Loucy (cell line): ENCODE measurements around the gene RUNX1.

Experiments
- H2AFZ ChIP-seq: fragments of 200-600 bp; sonication (generic); 2 replicates; pipeline ENCODE4 v1.6.0; 2016; ENCODE audit warnings: antibody characterized with exemption, mild to moderate bottlenecking, low read length, moderate library complexity
- H3F3A ChIP-seq: fragments of 200-600 bp; 2 replicates; pipeline ENCODE4 v1.6.0; 2016; ENCODE audit warnings: antibody characterized with exemption, low read depth, mild to moderate bottlenecking
- H3K27me3 ChIP-seq: fragments of 200-600 bp; sonication (generic); 2 replicates; pipeline ENCODE4 v1.6.1; 2014; ENCODE audit warnings: low read length, mild to moderate bottlenecking; ENCODE audit not compliant: insufficient read depth, poor library complexity, severe bottlenecking
- H3K36me3 ChIP-seq: fragments of 200-600 bp; sonication (generic); 2 replicates; pipeline ENCODE4 v1.6.1; 2016; ENCODE audit warnings: low read length; ENCODE audit not compliant: insufficient read depth
- H3K4me1 ChIP-seq: fragments of 200-600 bp; sonication (generic); 2 replicates; pipeline ENCODE4 v1.5.1; 2014; ENCODE audit warnings: low read length, mild to moderate bottlenecking; ENCODE audit not compliant: insufficient read depth, poor library complexity, severe bottlenecking
- H3K4me2 ChIP-seq: fragments of 200-600 bp; sonication (generic); 2 replicates; pipeline ENCODE4 v1.6.0; 2014; ENCODE audit warnings: antibody characterized with exemption, low read length, low read depth, mild to moderate bottlenecking; ENCODE audit not compliant: poor library complexity, severe bottlenecking
- H3K4me3 ChIP-seq: fragments of 200-600 bp; sonication (generic); 2 replicates; pipeline ENCODE4 v1.5.1; 2014; ENCODE audit warnings: low read length, mild to moderate bottlenecking, mixed read lengths; ENCODE audit not compliant: poor library complexity, severe bottlenecking
- H3K79me2 ChIP-seq: fragments of 200-600 bp; sonication (generic); 2 replicates; pipeline ENCODE4 v1.6.1; 2014; ENCODE audit warnings: low read length; ENCODE audit not compliant: insufficient read depth
- H3K9ac ChIP-seq: fragments of 200-600 bp; sonication (generic); 2 replicates; pipeline ENCODE4 v1.6.0; 2014; ENCODE audit warnings: mild to moderate bottlenecking, low read depth, low read length, moderate library complexity; ENCODE audit not compliant: poor library complexity, severe bottlenecking
- H3K9me2 ChIP-seq: fragments of 200-600 bp; sonication (generic); replicated peaks from 2 replicates; pipeline ENCODE4 v1.6.1; 2016; ENCODE audit warnings: low read depth, low read length, mixed read lengths
- H3K9me3 ChIP-seq: fragments of 200-600 bp; sonication (generic); 2 replicates; pipeline ENCODE4 v1.6.1; 2014; ENCODE audit warnings: mild to moderate bottlenecking, antibody characterized with exemption, low read length, low read depth; ENCODE audit not compliant: insufficient read depth
- H4K20me1 ChIP-seq: fragments of 200-600 bp; sonication (generic); 2 replicates; pipeline ENCODE4 v1.6.0; 2014; ENCODE audit warnings: antibody characterized with exemption, low read length, mild to moderate bottlenecking; ENCODE audit not compliant: insufficient read depth, poor library complexity, severe bottlenecking
- EZH2phosphoT487 ChIP-seq: fragments of 200-600 bp; IDR thresholded peaks from 2 replicates; pipeline ENCODE4 v1.6.1; 2018; ENCODE audit warnings: antibody characterized with exemption, mild to moderate bottlenecking, moderate library complexity, borderline replicate concordance
- TF ChIP-seq, protein P1 (sequence below): fragments of 200-600 bp; sonication (generic); conservative IDR thresholded peaks from 2 replicates; pipeline ENCODE4 v1.5.1; 2014; ENCODE audit warnings: mild to moderate bottlenecking, antibody characterized with exemption, low read length

Gene RUNX1

DNA sequence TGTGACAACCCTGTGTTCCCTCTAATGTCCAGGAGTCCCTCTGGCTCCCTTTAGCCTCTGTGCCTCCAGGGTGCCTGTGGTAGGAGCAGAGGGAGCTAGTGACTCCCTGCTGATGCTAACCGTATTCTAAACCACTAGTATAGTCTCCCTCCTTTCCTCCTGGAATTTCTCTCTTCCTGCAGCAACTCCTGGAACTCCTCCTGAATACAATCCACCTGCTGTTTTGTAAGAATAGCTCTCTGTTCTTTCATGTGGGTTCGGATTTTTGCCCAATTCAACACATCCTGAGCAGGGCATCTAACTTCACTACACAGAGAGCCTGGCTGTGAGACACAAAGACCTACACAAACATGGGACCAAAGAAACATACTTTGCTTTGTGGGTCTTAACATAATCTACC, 107.9 kb downstream of the RUNX1 start:
- TF ChIP-seq, protein P1, sequence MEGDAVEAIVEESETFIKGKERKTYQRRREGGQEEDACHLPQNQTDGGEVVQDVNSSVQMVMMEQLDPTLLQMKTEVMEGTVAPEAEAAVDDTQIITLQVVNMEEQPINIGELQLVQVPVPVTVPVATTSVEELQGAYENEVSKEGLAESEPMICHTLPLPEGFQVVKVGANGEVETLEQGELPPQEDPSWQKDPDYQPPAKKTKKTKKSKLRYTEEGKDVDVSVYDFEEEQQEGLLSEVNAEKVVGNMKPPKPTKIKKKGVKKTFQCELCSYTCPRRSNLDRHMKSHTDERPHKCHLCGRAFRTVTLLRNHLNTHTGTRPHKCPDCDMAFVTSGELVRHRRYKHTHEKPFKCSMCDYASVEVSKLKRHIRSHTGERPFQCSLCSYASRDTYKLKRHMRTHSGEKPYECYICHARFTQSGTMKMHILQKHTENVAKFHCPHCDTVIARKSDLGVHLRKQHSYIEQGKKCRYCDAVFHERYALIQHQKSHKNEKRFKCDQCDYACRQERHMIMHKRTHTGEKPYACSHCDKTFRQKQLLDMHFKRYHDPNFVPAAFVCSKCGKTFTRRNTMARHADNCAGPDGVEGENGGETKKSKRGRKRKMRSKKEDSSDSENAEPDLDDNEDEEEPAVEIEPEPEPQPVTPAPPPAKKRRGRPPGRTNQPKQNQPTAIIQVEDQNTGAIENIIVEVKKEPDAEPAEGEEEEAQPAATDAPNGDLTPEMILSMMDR = no peak
- no peak for TF ChIP-seq EZH2phosphoT487
- no peaks in the 10 kb centered on the region for H3K9me2 ChIP-seq
- no peak overlapping the region for H3K4me2 ChIP-seq
- peaks cover 87% of the 10 kb centered on the region for H4K20me1 ChIP-seq
- H3K9ac ChIP-seq = no peak overlapping the region
- no peaks in the 10 kb centered on the region for H3K9me3 ChIP-seq
- H3K79me2 ChIP-seq = peaks cover 97% of the 10 kb centered on the region
- no peak overlapping the region for H3K4me3 ChIP-seq
- H3K36me3 ChIP-seq = peaks cover 24% of the 10 kb centered on the region; the same call in 1 of the 2 replicates
- H3K27me3 ChIP-seq = no peaks in the 10 kb centered on the region
- H3K4me1 ChIP-seq = peaks cover 92% of the 10 kb centered on the region
- H3F3A ChIP-seq = 0 out of 2 replicates have a peak, but pooled peaks cover 6% of the 10 kb centered on the region
- H2AFZ ChIP-seq = no peak overlapping the region

DNA sequence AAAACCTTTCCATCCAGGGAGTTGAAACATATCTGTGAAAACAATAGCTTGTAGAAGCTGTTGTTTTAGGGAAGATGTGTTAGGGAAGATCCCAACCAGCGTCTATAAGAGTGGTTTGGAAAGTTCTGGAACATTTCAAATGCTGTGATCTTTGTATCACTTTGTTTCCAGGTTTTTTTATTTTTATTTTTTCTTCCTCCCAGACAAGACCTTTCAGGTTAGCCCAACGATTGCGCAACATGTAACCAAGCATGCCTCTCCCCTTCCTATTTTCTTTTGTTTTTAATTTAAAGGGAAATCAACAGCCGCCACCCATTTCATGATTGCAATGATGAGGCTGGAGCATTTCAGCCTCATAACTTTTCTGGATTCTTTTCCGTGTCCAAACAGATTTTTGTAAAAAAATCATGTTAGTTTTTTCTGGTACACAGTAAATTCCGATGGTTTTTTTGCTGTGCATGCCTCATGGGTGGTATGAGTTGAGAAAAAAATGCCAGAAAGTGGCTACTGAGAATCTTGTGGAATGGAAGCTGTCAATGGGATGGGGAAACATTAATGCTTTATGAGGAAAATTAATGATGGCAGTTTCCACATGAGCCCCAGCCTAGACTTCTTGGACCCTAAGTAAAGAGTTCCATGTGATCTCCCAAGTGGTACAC, 109.3 kb downstream of the RUNX1 start:
- Histone ChIP-seq H3K4me3 (no peak overlapping the region), H3K36me3 (peaks cover 17% of the 10 kb centered on the region; the same call in 1 of the 2 replicates), H4K20me1 (peaks cover 80% of the 10 kb centered on the region), H3K4me2 (no peak overlapping the region), H3F3A (0 out of 2 replicates have a peak, but pooled peaks cover 6% of the 10 kb centered on the region), H3K9me3 (no peaks in the 10 kb centered on the region), H3K4me1 (peaks cover 92% of the 10 kb centered on the region), H2AFZ (no peak overlapping the region), H3K79me2 (peaks cover 97% of the 10 kb centered on the region), H3K27me3 (no peaks in the 10 kb centered on the region), H3K9ac (no peak overlapping the region), H3K9me2 (no peaks in the 10 kb centered on the region)
- no peak for TF ChIP-seq EZH2phosphoT487
- TF ChIP-seq, protein P1 = no peak

DNA sequence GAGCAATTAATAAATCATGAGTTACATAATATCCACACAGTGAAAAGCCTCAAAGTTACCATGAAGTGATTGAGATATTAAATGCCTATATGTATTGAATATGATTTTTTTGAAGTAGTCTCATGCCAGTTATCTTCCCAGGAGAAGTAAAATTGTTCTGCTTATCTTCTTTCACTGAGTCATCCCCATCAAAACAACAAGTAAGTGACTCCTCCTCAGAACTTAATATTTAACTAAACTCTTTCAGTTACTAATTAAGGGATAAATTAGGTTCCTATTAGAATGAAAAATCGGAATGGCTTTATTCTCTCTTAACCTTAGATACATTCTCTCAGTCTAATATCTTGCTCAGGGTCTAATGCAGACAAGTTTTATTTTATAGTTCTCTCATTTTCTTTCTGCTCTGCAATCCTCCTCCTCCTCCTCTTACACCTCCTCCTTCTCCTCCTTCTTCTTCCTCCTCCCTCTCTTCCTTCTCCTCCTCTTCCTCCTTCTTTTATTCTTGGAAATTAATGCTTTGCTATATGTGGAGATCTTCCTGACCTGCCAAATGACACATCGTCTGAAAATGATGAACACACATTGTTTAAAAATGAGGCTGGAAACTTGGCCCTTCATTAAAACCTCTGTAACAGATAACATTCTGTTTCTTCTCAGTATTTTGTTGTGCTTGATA, 110.9 kb downstream of the RUNX1 start:
- Histone ChIP-seq H3K36me3 (peaks cover 19% of the 10 kb centered on the region; the same call in 1 of the 2 replicates), H3K4me1 (peaks cover 92% of the 10 kb centered on the region)

More for the DNA sequence above, 110.9 kb downstream of the RUNX1 start:
- Histone ChIP-seq H2AFZ (no peak overlapping the region), H3F3A (0 out of 2 replicates have a peak, but pooled peaks cover 6% of the 10 kb centered on the region), H3K9me2 (no peaks in the 10 kb centered on the region), H4K20me1 (peaks cover 72% of the 10 kb centered on the region), H3K4me2 (peak overlapping the region; percentile 2), H3K79me2 (peaks cover 97% of the 10 kb centered on the region), H3K4me3 (no peak overlapping the region), H3K27me3 (no peaks in the 10 kb centered on the region), H3K9ac (peak overlapping the region; percentile 64), H3K9me3 (no peaks in the 10 kb centered on the region)
- TF ChIP-seq EZH2phosphoT487 = no peak
- TF ChIP-seq, protein P1 = no peak
